ENCODE results near the gene LRRC27.

DNA sequence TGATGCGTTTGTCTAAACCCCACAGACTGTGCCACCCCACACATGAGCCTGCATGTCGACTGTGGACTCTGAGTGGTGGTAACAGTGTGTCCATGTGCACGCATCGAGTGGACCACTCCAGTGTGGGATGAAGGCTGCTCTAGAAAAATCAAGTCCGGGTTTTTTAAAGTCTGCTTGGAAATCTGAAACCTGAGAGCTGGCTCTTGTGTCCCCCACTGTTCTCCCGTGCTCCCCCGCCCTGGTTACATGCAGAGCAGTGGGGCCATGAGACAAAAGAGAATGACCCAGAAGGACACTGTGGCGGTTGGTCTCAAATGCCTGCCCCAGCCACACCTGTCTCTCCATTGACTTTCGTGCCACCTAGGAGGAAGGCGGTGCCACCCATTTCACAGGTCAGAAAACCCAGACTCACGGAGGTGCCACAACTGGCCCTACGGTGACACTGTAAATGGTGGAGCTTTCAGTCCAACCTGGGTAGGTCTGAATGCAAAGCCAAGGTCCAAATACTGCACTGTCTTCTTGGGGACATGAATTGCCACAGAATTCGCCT, 37.7 kb downstream of the LRRC27 start:
- TF ChIP-seq, protein P1, sequence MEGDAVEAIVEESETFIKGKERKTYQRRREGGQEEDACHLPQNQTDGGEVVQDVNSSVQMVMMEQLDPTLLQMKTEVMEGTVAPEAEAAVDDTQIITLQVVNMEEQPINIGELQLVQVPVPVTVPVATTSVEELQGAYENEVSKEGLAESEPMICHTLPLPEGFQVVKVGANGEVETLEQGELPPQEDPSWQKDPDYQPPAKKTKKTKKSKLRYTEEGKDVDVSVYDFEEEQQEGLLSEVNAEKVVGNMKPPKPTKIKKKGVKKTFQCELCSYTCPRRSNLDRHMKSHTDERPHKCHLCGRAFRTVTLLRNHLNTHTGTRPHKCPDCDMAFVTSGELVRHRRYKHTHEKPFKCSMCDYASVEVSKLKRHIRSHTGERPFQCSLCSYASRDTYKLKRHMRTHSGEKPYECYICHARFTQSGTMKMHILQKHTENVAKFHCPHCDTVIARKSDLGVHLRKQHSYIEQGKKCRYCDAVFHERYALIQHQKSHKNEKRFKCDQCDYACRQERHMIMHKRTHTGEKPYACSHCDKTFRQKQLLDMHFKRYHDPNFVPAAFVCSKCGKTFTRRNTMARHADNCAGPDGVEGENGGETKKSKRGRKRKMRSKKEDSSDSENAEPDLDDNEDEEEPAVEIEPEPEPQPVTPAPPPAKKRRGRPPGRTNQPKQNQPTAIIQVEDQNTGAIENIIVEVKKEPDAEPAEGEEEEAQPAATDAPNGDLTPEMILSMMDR (IDR thresholded peaks at IDR 0.05 in 2 of 3, conservative IDR thresholded peaks at IDR 0.05 in 1 of 3; ENCODE audit: borderline replicate concordance in 1 of 3, insufficient read depth in 1 of 3, low read depth in 2 of 3, low read length in 2 of 3) = no peak
- TF ChIP-seq RAD21 (IDR thresholded peaks at IDR 0.05; ENCODE audit: low read depth) = no peak
